ENCODE results near the gene ARID5B. TPM values are rescaled to one million over a fixed set of nuclear protein-coding genes. Genes with fewer than 3 reads are reported as not detected.

The ARID5B gene
- total RNA-seq, 1 donor from 2014 or later = 13.7 TPM

GRCh38 chr10:61907587-61907986 is 6.1 kb downstream of the ARID5B start:
- no peaks in the 10 kb centered on the region for H3K27me3 ChIP-seq (ENCODE audit: low read depth)
- TF ChIP-seq, protein P1, sequence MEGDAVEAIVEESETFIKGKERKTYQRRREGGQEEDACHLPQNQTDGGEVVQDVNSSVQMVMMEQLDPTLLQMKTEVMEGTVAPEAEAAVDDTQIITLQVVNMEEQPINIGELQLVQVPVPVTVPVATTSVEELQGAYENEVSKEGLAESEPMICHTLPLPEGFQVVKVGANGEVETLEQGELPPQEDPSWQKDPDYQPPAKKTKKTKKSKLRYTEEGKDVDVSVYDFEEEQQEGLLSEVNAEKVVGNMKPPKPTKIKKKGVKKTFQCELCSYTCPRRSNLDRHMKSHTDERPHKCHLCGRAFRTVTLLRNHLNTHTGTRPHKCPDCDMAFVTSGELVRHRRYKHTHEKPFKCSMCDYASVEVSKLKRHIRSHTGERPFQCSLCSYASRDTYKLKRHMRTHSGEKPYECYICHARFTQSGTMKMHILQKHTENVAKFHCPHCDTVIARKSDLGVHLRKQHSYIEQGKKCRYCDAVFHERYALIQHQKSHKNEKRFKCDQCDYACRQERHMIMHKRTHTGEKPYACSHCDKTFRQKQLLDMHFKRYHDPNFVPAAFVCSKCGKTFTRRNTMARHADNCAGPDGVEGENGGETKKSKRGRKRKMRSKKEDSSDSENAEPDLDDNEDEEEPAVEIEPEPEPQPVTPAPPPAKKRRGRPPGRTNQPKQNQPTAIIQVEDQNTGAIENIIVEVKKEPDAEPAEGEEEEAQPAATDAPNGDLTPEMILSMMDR (IDR thresholded peaks at IDR 0.05; ENCODE audit: borderline replicate concordance) = no peak
- peaks cover 24% of the 10 kb centered on the region for H3K4me1 ChIP-seq
- no peak overlapping the region for H3K27ac ChIP-seq (replicated peaks)
- no peaks in the 10 kb centered on the region for H3K9me3 ChIP-seq (replicated peaks)
- no peak for DNase-seq
- no peaks in the 10 kb centered on the region for H3K36me3 ChIP-seq
- no peak overlapping the region for H3K4me3 ChIP-seq
- intact Hi-C loops (cut with micrococcal nuclease) = no loop called here

- DNase-seq = no peak
- H3K36me3 ChIP-seq = no peaks in the 10 kb centered on the region
- H3K4me3 ChIP-seq = no peak overlapping the region
- H3K27ac ChIP-seq (replicated peaks) = no peak overlapping the region
- intact Hi-C loops (cut with micrococcal nuclease) = no loop called here
- H3K9me3 ChIP-seq (replicated peaks) = no peaks in the 10 kb centered on the region
- H3K27me3 ChIP-seq (ENCODE audit: low read depth) = no peaks in the 10 kb centered on the region
- TF ChIP-seq, protein P1 (IDR thresholded peaks at IDR 0.05; ENCODE audit: borderline replicate concordance) = no peak
- no peaks in the 10 kb centered on the region for H3K4me1 ChIP-seq
Observed at GRCh38 chr10:61910226-61910805, 8.8 kb downstream of the ARID5B start.

GRCh38 chr10:61910894-61911293 is 9.4 kb downstream of the ARID5B start:
- H3K9me3 ChIP-seq (replicated peaks) = no peaks in the 10 kb centered on the region
- H3K27me3 ChIP-seq (ENCODE audit: low read depth) = no peaks in the 10 kb centered on the region
- no peaks in the 10 kb centered on the region for H3K36me3 ChIP-seq
- H3K27ac ChIP-seq (replicated peaks) = no peak overlapping the region
- TF ChIP-seq, protein P1 (IDR thresholded peaks at IDR 0.05; ENCODE audit: borderline replicate concordance) = no peak
- no peak for DNase-seq
- H3K4me1 ChIP-seq = no peaks in the 10 kb centered on the region
- intact Hi-C loops (cut with micrococcal nuclease) = no loop called here
- no peak overlapping the region for H3K4me3 ChIP-seq

- no peak for DNase-seq
- H3K4me3 ChIP-seq = no peak overlapping the region
- H3K27me3 ChIP-seq (ENCODE audit: low read depth) = no peaks in the 10 kb centered on the region
- no peaks in the 10 kb centered on the region for H3K36me3 ChIP-seq
- intact Hi-C loops (cut with micrococcal nuclease) = no loop called here
- TF ChIP-seq, protein P1 (IDR thresholded peaks at IDR 0.05; ENCODE audit: borderline replicate concordance) = no peak
- no peaks in the 10 kb centered on the region for H3K9me3 ChIP-seq (replicated peaks)
- no peak overlapping the region for H3K27ac ChIP-seq (replicated peaks)
- H3K4me1 ChIP-seq = no peaks in the 10 kb centered on the region
Observed at GRCh38 chr10:61911425-61911824, 9.9 kb downstream of the ARID5B start.

GRCh38 chr10:61912981-61913380 is 11.5 kb downstream of the ARID5B start:
- intact Hi-C loops (cut with micrococcal nuclease) = no loop called here
- H3K36me3 ChIP-seq = no peaks in the 10 kb centered on the region
- no peaks in the 10 kb centered on the region for H3K27me3 ChIP-seq (ENCODE audit: low read depth)
- TF ChIP-seq, protein P1 (IDR thresholded peaks at IDR 0.05; ENCODE audit: borderline replicate concordance) = no peak
- H3K9me3 ChIP-seq (replicated peaks) = peaks cover 5% of the 10 kb centered on the region
- no peak overlapping the region for H3K27ac ChIP-seq (replicated peaks)
- no peak for DNase-seq
- no peaks in the 10 kb centered on the region for H3K4me1 ChIP-seq
- H3K4me3 ChIP-seq = no peak overlapping the region

Measured in left ventricle myocardium inferior (tissue), 1 donor.